ENCODE results near the gene RFX4. TPM values are rescaled to one million over a fixed set of nuclear protein-coding genes. Genes with fewer than 3 reads are reported as not detected.

Gene RFX4
- total and polyA plus RNA-seq, 2 of the 13 experiments (the other 11 are each of a cell fraction or from before 2014, with no cell fraction given): not detected

- peak; percentile 70; the same call in 1 of the 2 replicates for TF ChIP-seq ZNF235 (CRISPR knock-in tag; IDR thresholded peaks at IDR 0.05; ENCODE audit: borderline replicate concordance)
- TF ChIP-seq ZBTB20 (CRISPR knock-in tag; IDR thresholded peaks at IDR 0.05; ENCODE audit: borderline replicate concordance, low read depth): 0 out of 2 replicates have a peak, but pooled peaks have one; percentile 18
- TF ChIP-seq GFI1 (CRISPR knock-in tag; IDR thresholded peaks at IDR 0.05; ENCODE audit: borderline replicate concordance): no peak; the same call in 1 of the 2 replicates
- no peak for TF ChIP-seq ZNF234 (CRISPR knock-in tag; conservative IDR thresholded peaks at IDR 0.05)
- no peak for TF ChIP-seq POLR2AphosphoS2 (IDR thresholded peaks at IDR 0.05; ENCODE audit: low read depth, low read length)
- peak; percentile 79 for TF ChIP-seq ZNF883 (CRISPR knock-in tag; IDR thresholded peaks at IDR 0.05; ENCODE audit: not compliant biosample characterization)
- no peak for TF ChIP-seq ZNF10 (CRISPR knock-in tag; IDR thresholded peaks at IDR 0.05; ENCODE audit: borderline replicate concordance, low read depth)
- peak; percentile 67; the same call in 1 of the 2 replicates for TF ChIP-seq JUN (CRISPR knock-in tag; IDR thresholded peaks at IDR 0.05)
- no peak for TF ChIP-seq MTF2 (CRISPR knock-in tag; IDR thresholded peaks at IDR 0.05; ENCODE audit: borderline replicate concordance)
- TF ChIP-seq ZNF317 (CRISPR knock-in tag; IDR thresholded peaks at IDR 0.05): peak; percentile 76; the same call in 1 of the 2 replicates
- 0 out of 2 replicates have a peak, but pooled peaks have one; percentile 54 for TF ChIP-seq ZNF33B (CRISPR knock-in tag; IDR thresholded peaks at IDR 0.05)
- TF ChIP-seq ZNF687 (CRISPR knock-in tag; IDR thresholded peaks at IDR 0.05): peak; percentile 96
- TF ChIP-seq ZNF607 (CRISPR knock-in tag; IDR thresholded peaks at IDR 0.05; ENCODE audit: borderline replicate concordance): peak; percentile 64; the same call in 1 of the 2 replicates
- TF ChIP-seq RFXAP (CRISPR knock-in tag; IDR thresholded peaks at IDR 0.05; ENCODE audit: borderline replicate concordance): peak; percentile 49; the same call in 1 of the 2 replicates
- no peak for TF ChIP-seq ZNF557 (CRISPR knock-in tag; IDR thresholded peaks at IDR 0.05)
- TF ChIP-seq TAF15 (IDR thresholded peaks at IDR 0.05; ENCODE audit: low read depth, low read length, poor library complexity, severe bottlenecking): no peak
- 0 out of 4 replicates have a peak, but pooled peaks have one; percentile 9 to 37 for TF ChIP-seq NR2F1 (CRISPR knock-in tag; IDR thresholded peaks at IDR 0.05)
- peak; percentile 97 for TF ChIP-seq HNRNPK (IDR thresholded peaks at IDR 0.05; ENCODE audit: low read depth, low read length, poor library complexity, severe bottlenecking)
- TF ChIP-seq SIN3B (IDR thresholded peaks at IDR 0.05; ENCODE audit: low read length): peak; percentile 38; the same call in 1 of the 2 replicates
- TF ChIP-seq NKX3-1 (CRISPR knock-in tag; IDR thresholded peaks at IDR 0.05): no peak
- peak; percentile 92 for TF ChIP-seq TEAD3 (CRISPR knock-in tag; optimal IDR thresholded peaks at IDR 0.05; ENCODE audit: borderline replicate concordance)
- peak; percentile 54; the same call in 1 of the 2 replicates for TF ChIP-seq ARNT2 (CRISPR knock-in tag; IDR thresholded peaks at IDR 0.05; ENCODE audit: low read depth)
- 0 out of 2 replicates have a peak, but pooled peaks have one; percentile 24 for TF ChIP-seq ZBTB14 (CRISPR knock-in tag; IDR thresholded peaks at IDR 0.05)
- no peak for TF ChIP-seq ZNF773 (CRISPR knock-in tag; IDR thresholded peaks at IDR 0.05; ENCODE audit: borderline replicate concordance)
- no peak for TF ChIP-seq ZNF12 (CRISPR knock-in tag; IDR thresholded peaks at IDR 0.05)
Measured at GRCh38 chr12:106774005-106774807, 191.4 kb downstream of the RFX4 start, which contains the start of gene RIC8B (continued).
